Heart left ventricle (tissue), 13 donors: ENCODE results near the gene MAPK10.

ENCODE experiments used
- CTCF ChIP-seq, 12 donors: fragments of 200-600 bp; sonication (generic) in 4 of 12; IDR thresholded peaks; one replicate each; pipeline versions ENCODE4 v1.5.0 to v1.8.0; 2018 to 2022; ENCODE audit warnings: antibody characterized with exemption in 12 of 12, mild to moderate bottlenecking in 5 of 12
- POLR2A ChIP-seq, 2 donors: fragments of 450-650 bp; IDR thresholded peaks; one replicate each; pipeline ENCODE4 v1.6.1; 2017; ENCODE audit warnings: antibody characterized with exemption in 2 of 2, mild to moderate bottlenecking in 2 of 2, moderate library complexity in 2 of 2
- donor health status: ischemic (EF 13 %, LVEDD 7.1; RV severe dilation, severe dysfunction).
- donor health status: DM: no; HTN: yes; CAD: no.
- donor health status: DM: no; HTN: no; CAD: no.
- donor health status: ischemic (EF 25% LVEDD 6.9; RV normal size, moderate dysfunction).
- donor health status: ischemic (EF 25% LVEDD 5.7; RV mildly dilated, moderate dysfunction).
- donor health status: ischemic (EF 35%, LVEDD 5.7; RV mildly dilated, moderate dysfunction).
- donor health status: nonischemic (EF 11% LVEDD 7.7; RV severe dilation, severe dysfunction).
- donor health status: DM: yes; HTN: yes; CAD: no.
- donor health status: PGD.
- donor health status: ischemic (EF 29% LVEDD 5.4; RV normal size, mild dysfunction).
- donor health status: nonischemic (EF 23%, LVEDD 6.1; RV moderate dilation, normal function).

DNA sequence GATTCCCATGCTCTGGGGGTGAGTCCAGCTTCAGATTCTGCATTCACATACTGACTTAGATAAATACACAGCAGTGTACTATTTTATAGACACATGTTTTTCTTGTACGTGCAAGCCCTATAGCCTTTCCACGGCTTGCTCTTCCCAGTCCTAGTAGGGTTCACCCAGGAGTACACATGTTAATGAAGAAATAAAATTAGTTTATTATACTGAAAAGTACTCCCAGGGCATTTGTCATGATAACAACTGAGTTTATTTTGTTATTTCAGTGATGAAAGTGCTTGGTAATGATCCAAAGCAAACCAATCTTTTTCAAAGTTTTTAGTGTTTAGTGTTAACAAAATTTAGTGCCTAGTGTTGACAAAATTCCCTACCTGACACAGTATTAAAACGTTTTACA lies 21.3 kb downstream of the MAPK10 start:
- TF ChIP-seq CTCF (IDR thresholded peaks at IDR 0.05) (no peak), POLR2A (IDR thresholded peaks at IDR 0.05) (no peak)
